HG03342 (cell line): ENCODE results near the gene QKI.
A peak's percentile ranks its signal among the peaks of the same experiment; 100 is the strongest.
"Not testable (repeated sequence)": the region's sequence is repeated elsewhere in the genome, so short reads cannot be mapped to it uniquely, and the experiment has no call there.

Experiments
- ATAC-seq: cut with Tn5 transposase; IDR thresholded peaks from one replicate; pipeline ENCODE4 v1.9.1; 2021; ENCODE audit warnings: mild to moderate bottlenecking, moderate library complexity; ENCODE audit not compliant: unreplicated experiment

Gene QKI

GRCh38 chr6:163414117-163414945 lies at the start of gene QKI:
Gene QKI (plus strand): TSS chr6:163414718. CDS start chr6:163415194, 476 bp downstream.
- peak; percentile 32 for ATAC-seq

DNA sequence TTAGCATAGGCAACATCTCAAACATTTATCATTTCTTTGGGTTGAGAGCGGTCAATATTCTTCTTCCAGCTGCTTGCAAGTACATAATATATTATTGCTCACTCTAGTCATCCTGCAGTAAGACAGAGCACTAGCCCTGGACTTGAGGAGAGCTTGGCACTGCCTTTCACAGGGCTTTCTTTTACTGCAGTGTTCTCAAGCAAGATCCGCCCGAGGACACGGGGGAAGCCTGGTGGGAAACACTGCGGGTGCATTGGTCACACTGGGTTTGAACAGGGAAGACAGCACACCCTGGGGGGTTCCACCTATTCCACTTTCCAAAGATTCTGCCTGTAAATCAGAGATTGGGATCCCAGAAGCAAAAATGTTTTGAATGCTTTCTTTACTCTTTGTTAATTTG lies 48.2 kb upstream of the QKI start:
- no peak for ATAC-seq

- ATAC-seq, result no peak
These were observed 46.9 kb upstream of the QKI start for GRCh38 chr6:163367497-163368183.

GRCh38 chr6:163369141-163369540 lies 45.4 kb upstream of the QKI start:
- no peak for ATAC-seq

GRCh38 chr6:163369628-163370365 lies 44.7 kb upstream of the QKI start:
- no peak for ATAC-seq

- no peak for ATAC-seq
These were observed 43.9 kb upstream of the QKI start for GRCh38 chr6:163370464-163371117.

DNA sequence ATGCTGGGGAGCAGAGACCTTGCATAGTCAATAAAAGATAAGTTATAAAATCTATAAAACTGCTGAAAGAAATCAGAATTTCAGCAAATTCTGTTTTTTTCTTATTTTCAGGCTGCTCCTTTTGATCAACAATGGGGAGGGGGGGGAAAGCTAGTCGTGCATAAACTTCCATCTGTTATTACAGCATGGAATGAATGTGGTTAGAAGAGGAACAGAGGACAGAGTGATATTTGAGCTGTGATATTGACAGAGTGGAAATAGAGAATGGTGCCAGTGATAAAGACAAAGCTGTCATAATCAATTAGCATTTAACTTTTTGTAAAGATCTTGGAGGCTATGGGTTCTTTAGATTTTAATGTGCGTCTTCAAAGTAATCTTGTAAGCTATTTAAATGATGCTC lies 43.4 kb upstream of the QKI start:
- ATAC-seq, result no peak

DNA sequence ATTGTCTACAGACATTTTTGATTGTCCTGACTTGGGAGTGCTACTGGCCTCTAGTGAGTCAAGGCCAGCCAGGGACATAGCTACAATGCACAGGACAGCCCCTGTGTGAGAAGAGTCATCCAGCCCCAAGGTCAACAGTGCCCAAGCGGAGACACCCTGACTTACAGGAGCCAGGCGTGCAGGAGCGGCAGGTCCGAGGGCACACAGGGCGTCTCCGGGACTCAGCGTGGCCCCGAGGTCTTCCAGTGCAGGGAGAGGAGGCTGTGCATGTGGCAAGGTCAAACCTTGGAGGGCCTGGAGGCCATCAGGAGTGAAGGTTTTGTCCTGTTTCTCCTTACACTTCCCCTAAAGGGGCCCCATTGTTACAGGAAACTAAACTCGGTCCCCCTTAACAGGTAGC lies 41.3 kb upstream of the QKI start:
- ATAC-seq, result no peak

DNA sequence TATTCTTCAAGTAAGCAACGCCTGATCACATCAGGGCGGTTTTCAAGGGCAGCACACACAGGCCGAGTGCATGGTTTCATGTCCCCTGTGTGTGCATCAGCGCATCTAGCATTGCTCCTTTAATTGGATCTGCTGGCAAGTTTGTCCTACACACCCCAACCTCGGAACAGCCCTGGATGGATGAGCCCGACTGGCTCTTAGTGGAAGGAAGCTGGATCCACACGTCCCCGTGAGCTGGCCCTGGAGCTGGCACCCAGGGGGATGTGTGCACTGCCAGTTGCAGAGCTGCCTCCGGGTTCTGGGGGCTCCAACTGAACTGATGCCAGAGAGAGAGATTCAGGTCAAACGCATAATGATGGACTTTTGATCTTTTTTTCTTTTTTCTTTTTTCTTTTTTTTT lies 39.2 kb upstream of the QKI start:
- ATAC-seq, result no peak

- ATAC-seq, result no peak
These were observed 38.3 kb upstream of the QKI start for GRCh38 chr6:163376187-163376586.

GRCh38 chr6:163377561-163377960 lies 37.0 kb upstream of the QKI start:
- ATAC-seq, result no peak

DNA sequence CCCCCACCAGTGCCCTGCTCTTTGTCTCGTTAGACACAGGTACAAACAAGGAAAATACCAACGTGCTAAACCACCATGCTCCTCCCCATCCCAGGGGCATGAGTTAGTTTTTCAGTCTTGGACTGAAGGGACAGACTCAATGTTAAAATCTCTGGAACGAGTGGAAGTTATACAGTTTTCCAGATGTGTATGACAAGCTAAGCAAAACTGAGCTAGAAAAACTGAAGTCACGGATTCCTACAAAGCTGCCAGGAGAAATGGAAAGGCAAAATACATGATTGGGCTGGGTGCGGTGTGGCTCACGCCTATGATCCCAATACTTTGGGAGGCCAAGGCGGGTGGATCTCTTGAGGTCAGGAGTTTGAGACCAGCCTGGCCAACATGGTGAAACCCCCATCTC lies 34.3 kb upstream of the QKI start:
- no peak for ATAC-seq

DNA sequence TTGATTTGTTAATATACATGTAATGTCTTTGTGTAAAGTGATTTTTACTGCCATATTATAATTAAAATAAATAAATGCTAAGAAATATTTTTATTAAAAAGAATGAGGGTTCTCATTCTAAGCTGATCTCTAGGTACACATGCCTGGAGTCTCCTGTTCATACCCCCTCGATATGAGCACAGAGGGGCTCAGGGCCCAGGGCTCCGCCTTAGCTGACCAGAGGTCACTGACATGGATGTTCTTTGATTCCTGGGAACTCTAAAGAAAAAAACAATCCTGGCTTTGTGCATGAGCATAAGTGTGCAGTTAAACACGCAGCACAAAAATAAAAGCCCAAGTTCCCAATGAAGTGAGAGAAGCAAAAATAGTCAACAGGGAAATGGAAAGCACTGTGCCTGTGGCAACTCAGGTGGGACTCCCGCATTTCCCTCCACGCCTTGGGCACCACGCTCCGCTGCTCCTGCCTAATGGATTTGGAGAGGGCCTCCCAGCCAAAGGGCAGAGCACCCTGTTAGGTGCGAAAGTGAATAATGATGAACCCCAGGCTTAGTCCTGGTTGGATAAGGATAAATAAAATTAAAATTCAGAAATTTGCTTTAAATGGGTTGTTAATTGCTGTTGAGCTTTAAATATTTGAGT lies 33.3 kb upstream of the QKI start:
- ATAC-seq, result no peak

DNA sequence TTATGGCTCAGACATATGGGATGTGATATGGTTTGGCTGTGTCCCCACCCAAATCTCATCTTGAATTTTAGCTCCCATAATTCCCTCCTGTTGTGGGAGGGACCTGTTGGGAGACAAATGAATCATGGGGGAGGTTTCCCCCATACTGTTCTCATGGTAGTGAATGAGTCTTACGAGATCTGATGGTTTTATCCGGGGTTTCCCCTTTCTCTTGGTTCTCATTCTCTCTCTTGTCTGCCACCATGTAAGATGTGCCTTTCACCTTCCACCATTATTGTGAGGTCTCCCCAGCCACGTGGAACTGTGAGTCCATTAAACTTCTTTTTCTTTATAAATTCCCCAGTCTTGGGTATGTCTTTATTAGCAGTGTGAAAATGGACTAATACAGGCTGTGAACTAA lies 31.1 kb upstream of the QKI start:
- not testable (repeated sequence) for ATAC-seq

GRCh38 chr6:163383912-163384311 lies 30.6 kb upstream of the QKI start:
- no peak for ATAC-seq

DNA sequence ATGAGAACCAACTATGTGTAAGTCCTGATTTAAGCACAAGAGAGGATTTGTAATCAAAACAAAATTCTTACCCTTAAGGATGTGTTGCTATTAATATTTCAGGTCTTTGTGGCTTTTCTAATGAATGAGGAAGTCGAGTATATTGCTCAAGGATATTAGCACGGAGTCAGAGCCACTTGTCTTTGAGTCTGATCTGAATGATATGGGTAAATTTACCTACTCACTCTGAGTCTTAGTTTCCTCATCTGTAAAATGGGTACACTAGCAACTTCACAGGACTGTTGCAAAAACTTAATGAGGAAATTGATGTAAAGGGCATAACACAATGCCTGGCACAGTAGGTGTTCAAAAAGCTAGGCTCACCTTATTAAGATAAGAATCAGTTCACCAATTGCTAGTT lies 30.0 kb upstream of the QKI start:
- ATAC-seq, result no peak

- not testable (repeated sequence) for ATAC-seq
These were observed 29.0 kb upstream of the QKI start for GRCh38 chr6:163385503-163385902.

DNA sequence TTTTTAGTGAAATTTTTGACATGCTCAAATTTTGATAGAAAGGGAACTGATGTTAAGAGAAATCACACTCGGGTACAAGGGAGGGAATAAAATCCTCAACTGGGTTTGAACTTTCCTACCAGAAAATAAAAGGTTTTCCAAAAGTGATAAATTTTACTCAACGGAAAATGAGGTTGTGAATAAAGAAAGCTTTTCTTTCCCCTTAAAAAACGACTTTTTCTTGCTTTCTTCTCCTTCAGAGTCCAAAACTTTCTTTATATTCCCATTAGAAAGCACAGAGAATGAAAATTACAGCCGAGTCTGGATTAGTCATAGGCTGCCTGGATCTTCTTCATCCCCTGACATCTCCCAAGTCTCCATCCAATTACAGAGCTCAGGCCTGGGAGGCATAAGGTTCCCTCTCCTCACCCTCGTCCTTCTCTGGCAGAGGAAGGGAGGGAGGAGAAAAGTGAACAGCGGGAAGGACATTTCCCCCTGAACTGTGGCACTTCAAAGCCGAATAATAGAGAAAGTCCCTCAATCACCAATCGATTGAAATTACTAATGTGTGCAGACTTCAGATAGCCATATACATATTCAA lies 28.1 kb upstream of the QKI start:
- no peak for ATAC-seq

GRCh38 chr6:163387317-163387716 lies 27.2 kb upstream of the QKI start:
- no peak for ATAC-seq

DNA sequence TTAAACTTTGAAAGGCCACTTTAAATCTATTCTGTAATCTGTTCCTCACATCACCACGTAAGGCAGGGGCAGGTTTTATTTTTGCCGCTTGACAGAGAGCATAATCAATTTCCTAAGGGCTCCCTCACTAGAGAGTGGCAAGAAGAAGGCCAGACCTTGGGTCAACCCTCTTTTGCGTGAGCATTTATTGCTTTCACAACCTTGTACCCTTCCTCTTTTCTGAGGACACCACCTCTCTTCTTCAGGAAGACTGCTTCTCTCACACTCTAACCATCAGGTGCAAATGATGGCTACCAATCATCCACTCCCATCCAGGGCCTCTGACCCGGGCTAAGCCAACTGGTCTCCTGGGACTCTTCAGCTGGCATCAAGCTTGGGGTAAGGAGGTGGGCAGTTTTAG lies 25.2 kb upstream of the QKI start:
- no peak for ATAC-seq
